Kidney (tissue), 14 donors: ENCODE data around the gene SPATA33. TPM values are rescaled to one million over a fixed set of nuclear protein-coding genes. Genes with fewer than 3 reads are reported as not detected.

Experiments
- DNase-seq, 5 donors: peaks; one replicate each; pipeline ENCODE4 v3.0.0-alpha.2; 2013 to 2020
- FAIRE-seq: peaks from 2 replicates; lab custom pipeline; 2012; peaks lifted over from hg19 to GRCh38; lab: Jason Lieb, UNC
- H3K27ac ChIP-seq, 2 donors: one replicate each; pipeline ENCODE4 v1.7.0; 2013; ENCODE audit warnings: low read depth in 2 of 2, low read length in 2 of 2, inconsistent platforms in 1 of 2
- H3K27me3 ChIP-seq: one replicate; pipeline ENCODE4 v1.7.1; 2013; ENCODE audit warnings: low read length, inconsistent platforms; ENCODE audit not compliant: control insufficient read depth, insufficient read depth
- H3K36me3 ChIP-seq, 3 donors: one replicate each; pipeline versions ENCODE4 v1.7.0 to v1.7.1; 2013; ENCODE audit warnings: low read length in 3 of 3, control low read depth in 1 of 3, inconsistent platforms in 1 of 3; ENCODE audit not compliant: insufficient read depth in 3 of 3, control insufficient read depth in 2 of 3
- H3K4me1 ChIP-seq, 3 donors: one replicate each; pipeline versions ENCODE4 v1.7.0 to v1.7.1; 2013; ENCODE audit warnings: low read length in 3 of 3, inconsistent platforms in 1 of 3, low read depth in 1 of 3; ENCODE audit not compliant: control insufficient read depth in 2 of 3, insufficient read depth in 2 of 3
- H3K4me3 ChIP-seq, 3 donors: one replicate each; pipeline versions ENCODE4 v1.7.0 to v1.8.1; 2013; ENCODE audit warnings: low read length in 3 of 3, control low read depth in 1 of 3, inconsistent platforms in 1 of 3
- H3K9ac ChIP-seq, 3 donors: one replicate each; pipeline versions ENCODE4 v1.7.0 to v1.7.1; 2013; ENCODE audit warnings: low read length in 3 of 3, control low read depth in 1 of 3, inconsistent platforms in 1 of 3
- H3K9me3 ChIP-seq, 3 donors: one replicate each; pipeline versions ENCODE4 v1.7.0 to v1.7.1; 2013; ENCODE audit warnings: low read length in 3 of 3, control low read depth in 1 of 3, inconsistent platforms in 1 of 3; ENCODE audit not compliant: control insufficient read depth in 2 of 3, insufficient read depth in 1 of 3
- intact Hi-C: fragments of 100-400 bp; cut with DNase I; formaldehyde crosslinking; loops from one replicate; pipeline ENCODE4 v1.11.1; 2022
- polyA plus RNA-seq: library from polyadenylated mRNA; stranded (reverse); fragments of 350-450 nt; fragmentation: Illumina TruSeq; extraction: RNeasy Lipid Tissue Mini Kit (QIAGEN cat#74804); gene quantifications from one replicate; pipeline ENCODE4 v1.2.3, GENCODE V29; 2014; ENCODE audit warnings: low read depth, low replicate concordance; ENCODE audit not compliant: insufficient read depth
- total RNA-seq: library from RNA; stranded (reverse); fragmentation: NEBNext Ultra II Directional; extraction: Animal tissue kit (Norgen Biotek cat#: 25700); gene quantifications from one replicate; pipeline ENCODE4 v1.2.1, GENCODE V29; 2021
- TF ChIP-seq, protein P1 (sequence below): IDR thresholded peaks from 3 replicates; pipeline ENCODE4 v1.5.1; 2012; ENCODE audit warnings: mild to moderate bottlenecking, moderate library complexity, borderline replicate concordance; ENCODE audit not compliant: insufficient read depth; ENCODE audit errors: extremely low read depth
- donor health status: control.
- donor health status: control.
- donor health status: control.
- donor health status: control.
- donor health status: control.
- donor health status: DM: yes; HTN: yes; CAD: no.
- donor health status: Normal renal cell carcinoma (clear cell type).

The SPATA33 gene
- total and polyA plus RNA-seq, 2 donors from 2014 or later = 13.4 to 16.3 TPM

DNA sequence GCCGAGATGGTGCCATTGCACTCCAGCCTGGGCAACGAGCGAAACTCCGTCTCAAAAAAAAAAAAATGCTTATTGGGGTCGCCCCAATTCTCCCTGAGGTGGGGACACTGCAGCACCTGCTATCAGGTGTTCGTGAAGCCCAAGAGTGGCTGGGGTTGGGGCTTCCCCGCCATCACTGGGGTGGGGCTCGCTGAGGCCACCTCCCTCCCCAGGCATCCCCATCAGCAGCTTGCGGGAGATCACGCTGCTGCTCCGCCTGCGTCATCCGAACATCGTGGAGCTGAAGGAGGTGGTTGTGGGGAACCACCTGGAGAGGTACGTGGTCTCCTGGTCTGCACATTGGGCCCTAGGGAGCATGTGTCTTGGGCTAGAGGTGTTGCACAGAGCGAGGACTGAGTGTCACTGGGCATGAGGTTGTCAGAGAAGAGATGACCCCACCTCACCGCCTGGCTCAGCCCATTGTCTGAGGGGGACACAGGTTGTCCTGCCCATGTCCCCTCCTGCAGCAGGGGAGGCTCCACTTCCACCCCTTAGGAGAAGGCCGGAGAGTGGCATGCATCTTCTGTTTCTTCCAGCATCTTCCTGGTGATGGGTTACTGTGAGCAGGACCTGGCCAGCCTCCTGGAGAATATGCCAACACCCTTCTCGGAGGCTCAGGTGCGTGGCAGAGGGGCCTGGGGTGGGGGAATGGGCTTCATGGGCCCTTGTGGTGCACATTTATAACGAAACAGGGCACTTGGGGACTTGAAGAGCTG is 33.8 kb downstream of the SPATA33 start:
- no peak overlapping the region for H3K27ac ChIP-seq
- TF ChIP-seq, protein P1, sequence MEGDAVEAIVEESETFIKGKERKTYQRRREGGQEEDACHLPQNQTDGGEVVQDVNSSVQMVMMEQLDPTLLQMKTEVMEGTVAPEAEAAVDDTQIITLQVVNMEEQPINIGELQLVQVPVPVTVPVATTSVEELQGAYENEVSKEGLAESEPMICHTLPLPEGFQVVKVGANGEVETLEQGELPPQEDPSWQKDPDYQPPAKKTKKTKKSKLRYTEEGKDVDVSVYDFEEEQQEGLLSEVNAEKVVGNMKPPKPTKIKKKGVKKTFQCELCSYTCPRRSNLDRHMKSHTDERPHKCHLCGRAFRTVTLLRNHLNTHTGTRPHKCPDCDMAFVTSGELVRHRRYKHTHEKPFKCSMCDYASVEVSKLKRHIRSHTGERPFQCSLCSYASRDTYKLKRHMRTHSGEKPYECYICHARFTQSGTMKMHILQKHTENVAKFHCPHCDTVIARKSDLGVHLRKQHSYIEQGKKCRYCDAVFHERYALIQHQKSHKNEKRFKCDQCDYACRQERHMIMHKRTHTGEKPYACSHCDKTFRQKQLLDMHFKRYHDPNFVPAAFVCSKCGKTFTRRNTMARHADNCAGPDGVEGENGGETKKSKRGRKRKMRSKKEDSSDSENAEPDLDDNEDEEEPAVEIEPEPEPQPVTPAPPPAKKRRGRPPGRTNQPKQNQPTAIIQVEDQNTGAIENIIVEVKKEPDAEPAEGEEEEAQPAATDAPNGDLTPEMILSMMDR = no peak
- no peaks in the 10 kb centered on the region for H3K27me3 ChIP-seq
- intact Hi-C loops = no loop called here
- H3K36me3 ChIP-seq = peaks cover 3 to 40% (median 23%) of the 10 kb centered on the region in 3 donors
- peaks cover 0 to 12% (median 5%) of the 10 kb centered on the region in 3 donors for H3K4me1 ChIP-seq
- H3K9ac ChIP-seq = no peak overlapping the region
- H3K9me3 ChIP-seq = no peaks in the 10 kb centered on the region
- DNase-seq (peak in 1 of 5 donors; percentile 59), FAIRE-seq (no peak)
- H3K4me3 ChIP-seq = no peak overlapping the region

DNA sequence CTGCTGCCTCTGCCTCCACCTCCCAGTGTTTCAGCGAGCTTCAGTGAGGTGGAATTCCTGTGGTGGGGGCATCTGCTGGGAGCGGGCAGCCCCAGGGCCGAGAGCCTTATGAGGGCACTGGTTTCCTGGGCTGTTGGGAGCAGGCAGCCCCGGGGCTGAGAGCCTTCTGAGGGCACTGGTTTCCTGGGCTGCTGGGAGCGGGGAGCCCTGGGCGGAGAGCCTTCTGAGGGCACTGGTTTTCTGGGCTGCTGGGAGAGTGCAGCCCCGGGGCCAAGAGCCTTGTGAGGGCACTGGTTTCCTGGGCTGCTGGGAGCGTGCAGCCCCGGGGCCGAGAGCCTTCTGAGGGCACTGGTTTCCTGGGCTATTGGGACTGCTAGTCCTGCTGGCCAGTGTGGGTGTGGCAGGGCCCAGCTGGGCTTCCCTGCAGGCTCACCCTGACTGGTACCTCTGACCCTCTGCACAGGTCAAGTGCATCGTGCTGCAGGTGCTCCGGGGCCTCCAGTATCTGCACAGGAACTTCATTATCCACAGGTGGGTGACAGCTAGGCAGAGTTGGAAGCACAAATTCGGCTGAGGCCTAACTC is 34.4 kb downstream of the SPATA33 start:
- DNase-seq = peak in 1 of 5 donors; percentile 37
- Histone ChIP-seq H3K27ac (no peak overlapping the region), H3K27me3 (no peaks in the 10 kb centered on the region), H3K4me3 (no peak overlapping the region), H3K36me3 (peaks cover 3 to 40% (median 23%) of the 10 kb centered on the region in 3 donors), H3K9me3 (no peaks in the 10 kb centered on the region), H3K9ac (no peak overlapping the region), H3K4me1 (peaks cover 0 to 12% (median 5%) of the 10 kb centered on the region in 3 donors)
- no peak for FAIRE-seq
- intact Hi-C loops = no loop called here
- TF ChIP-seq, protein P1 = no peak

DNA sequence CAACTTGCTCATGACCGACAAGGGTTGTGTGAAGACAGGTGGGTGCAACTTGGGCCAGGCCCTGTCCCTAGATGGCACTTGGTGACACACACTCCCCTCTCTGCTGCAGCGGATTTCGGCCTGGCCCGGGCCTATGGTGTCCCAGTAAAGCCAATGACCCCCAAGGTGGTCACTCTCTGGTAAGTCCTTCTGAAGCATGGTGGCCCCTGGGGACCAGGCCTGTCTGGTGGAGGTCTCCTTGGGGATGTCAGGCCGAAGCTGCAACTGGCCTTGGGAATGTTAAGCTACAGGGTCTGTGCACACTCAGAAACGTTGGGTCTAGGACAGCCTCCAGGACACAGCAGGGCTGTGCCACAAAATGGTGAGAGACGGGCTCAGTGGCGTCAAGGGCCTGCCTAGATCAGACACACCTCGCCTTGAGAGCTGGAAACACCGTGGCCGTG is 35.7 kb downstream of the SPATA33 start:
- Histone ChIP-seq H3K27ac (no peak overlapping the region), H3K9ac (no peak overlapping the region), H3K4me1 (peaks cover 0 to 2% (median 0%) of the 10 kb centered on the region in 3 donors), H3K9me3 (no peaks in the 10 kb centered on the region), H3K36me3 (peaks cover 3 to 40% (median 23%) of the 10 kb centered on the region in 3 donors), H3K27me3 (no peaks in the 10 kb centered on the region), H3K4me3 (no peak overlapping the region)
- intact Hi-C loops = no loop called here
- DNase-seq (peak in 2 of 5 donors; percentile 38 to 62), FAIRE-seq (no peak)
- TF ChIP-seq, protein P1 = no peak
